Loucy (cell line): Measurements from ENCODE around the gene SLC25A33.

Source experiments
- H2AFZ ChIP-seq: fragments of 200-600 bp; sonication (generic); 2 replicates; pipeline ENCODE4 v1.6.0; 2016; ENCODE audit warnings: antibody characterized with exemption, mild to moderate bottlenecking, low read length, moderate library complexity
- H3F3A ChIP-seq: fragments of 200-600 bp; 2 replicates; pipeline ENCODE4 v1.6.0; 2016; ENCODE audit warnings: antibody characterized with exemption, low read depth, mild to moderate bottlenecking
- H3K27me3 ChIP-seq: fragments of 200-600 bp; sonication (generic); 2 replicates; pipeline ENCODE4 v1.6.1; 2014; ENCODE audit warnings: low read length, mild to moderate bottlenecking; ENCODE audit not compliant: insufficient read depth, poor library complexity, severe bottlenecking
- H3K36me3 ChIP-seq: fragments of 200-600 bp; sonication (generic); 2 replicates; pipeline ENCODE4 v1.6.1; 2016; ENCODE audit warnings: low read length; ENCODE audit not compliant: insufficient read depth
- H3K4me1 ChIP-seq: fragments of 200-600 bp; sonication (generic); 2 replicates; pipeline ENCODE4 v1.5.1; 2014; ENCODE audit warnings: low read length, mild to moderate bottlenecking; ENCODE audit not compliant: insufficient read depth, poor library complexity, severe bottlenecking
- H3K4me2 ChIP-seq: fragments of 200-600 bp; sonication (generic); 2 replicates; pipeline ENCODE4 v1.6.0; 2014; ENCODE audit warnings: antibody characterized with exemption, low read length, low read depth, mild to moderate bottlenecking; ENCODE audit not compliant: poor library complexity, severe bottlenecking
- H3K4me3 ChIP-seq: fragments of 200-600 bp; sonication (generic); 2 replicates; pipeline ENCODE4 v1.5.1; 2014; ENCODE audit warnings: low read length, mild to moderate bottlenecking, mixed read lengths; ENCODE audit not compliant: poor library complexity, severe bottlenecking
- H3K79me2 ChIP-seq: fragments of 200-600 bp; sonication (generic); 2 replicates; pipeline ENCODE4 v1.6.1; 2014; ENCODE audit warnings: low read length; ENCODE audit not compliant: insufficient read depth
- H3K9ac ChIP-seq: fragments of 200-600 bp; sonication (generic); 2 replicates; pipeline ENCODE4 v1.6.0; 2014; ENCODE audit warnings: mild to moderate bottlenecking, low read depth, low read length, moderate library complexity; ENCODE audit not compliant: poor library complexity, severe bottlenecking
- H3K9me2 ChIP-seq: fragments of 200-600 bp; sonication (generic); replicated peaks from 2 replicates; pipeline ENCODE4 v1.6.1; 2016; ENCODE audit warnings: low read depth, low read length, mixed read lengths
- H3K9me3 ChIP-seq: fragments of 200-600 bp; sonication (generic); 2 replicates; pipeline ENCODE4 v1.6.1; 2014; ENCODE audit warnings: mild to moderate bottlenecking, antibody characterized with exemption, low read length, low read depth; ENCODE audit not compliant: insufficient read depth
- H4K20me1 ChIP-seq: fragments of 200-600 bp; sonication (generic); 2 replicates; pipeline ENCODE4 v1.6.0; 2014; ENCODE audit warnings: antibody characterized with exemption, low read length, mild to moderate bottlenecking; ENCODE audit not compliant: insufficient read depth, poor library complexity, severe bottlenecking
- CTCF ChIP-seq: fragments of 200-600 bp; sonication (generic); conservative IDR thresholded peaks from 2 replicates; pipeline ENCODE4 v1.5.1; 2014; ENCODE audit warnings: mild to moderate bottlenecking, antibody characterized with exemption, low read length
- EZH2phosphoT487 ChIP-seq: fragments of 200-600 bp; IDR thresholded peaks from 2 replicates; pipeline ENCODE4 v1.6.1; 2018; ENCODE audit warnings: antibody characterized with exemption, mild to moderate bottlenecking, moderate library complexity, borderline replicate concordance

The SLC25A33 gene

GRCh38 chr1:9536301-9536700 is 3.0 kb upstream of the SLC25A33 start:
- Histone ChIP-seq H3K36me3 (no peaks in the 10 kb centered on the region), H3K4me2 (no peak overlapping the region), H3K9me3 (no peaks in the 10 kb centered on the region), H2AFZ (no peak overlapping the region), H3K4me1 (peaks cover 25% of the 10 kb centered on the region), H3K4me3 (no peak overlapping the region), H4K20me1 (peaks cover 13% of the 10 kb centered on the region), H3K27me3 (no peaks in the 10 kb centered on the region), H3K79me2 (peaks cover 17% of the 10 kb centered on the region), H3K9ac (no peak overlapping the region), H3K9me2 (no peaks in the 10 kb centered on the region), H3F3A (no peaks in the 10 kb centered on the region)
- TF ChIP-seq CTCF = no peak
- no peak for TF ChIP-seq EZH2phosphoT487

GRCh38 chr1:9537863-9538668 is 1.2 kb upstream of the SLC25A33 start:
- Histone ChIP-seq H2AFZ (peak overlapping the region; percentile 47), H3K36me3 (no peaks in the 10 kb centered on the region), H3K27me3 (no peaks in the 10 kb centered on the region), H3K9ac (peak overlapping the region; percentile 39), H3K79me2 (peaks cover 33% of the 10 kb centered on the region), H3K9me2 (no peaks in the 10 kb centered on the region), H3K4me1 (peaks cover 37% of the 10 kb centered on the region), H3F3A (no peaks in the 10 kb centered on the region), H3K4me2 (peak overlapping the region; percentile 48), H4K20me1 (peaks cover 22% of the 10 kb centered on the region), H3K9me3 (no peaks in the 10 kb centered on the region), H3K4me3 (no peak overlapping the region)
- TF ChIP-seq EZH2phosphoT487 = no peak
- no peak for TF ChIP-seq CTCF

- Histone ChIP-seq H3K9me3 (no peaks in the 10 kb centered on the region), H3K9ac (peak overlapping the region; percentile 36), H3F3A (no peaks in the 10 kb centered on the region), H3K4me1 (peaks cover 41% of the 10 kb centered on the region), H3K36me3 (no peaks in the 10 kb centered on the region), H3K9me2 (no peaks in the 10 kb centered on the region), H3K4me3 (peak overlapping the region; percentile 13), H4K20me1 (peaks cover 29% of the 10 kb centered on the region), H3K27me3 (no peaks in the 10 kb centered on the region), H2AFZ (peak overlapping the region; percentile 26), H3K79me2 (peaks cover 40% of the 10 kb centered on the region), H3K4me2 (peak overlapping the region; percentile 48)
- no peak for TF ChIP-seq CTCF
- TF ChIP-seq EZH2phosphoT487 = no peak
These were observed 548 bp upstream of the SLC25A33 start for GRCh38 chr1:9538669-9539164.
